Activated CD4-positive, CD25-positive, alpha-beta regulatory T cell treated with anti-CD3 and anti-CD28 coated beads, Interleukin-2, amount 50 U/mL, for 24 hours (primary cell): Measurements from ENCODE around the gene ASB11.
A peak's percentile ranks its signal among the peaks of the same experiment; 100 is the strongest.
"Not testable (repeated sequence)": the region's sequence is repeated elsewhere in the genome, so short reads cannot be mapped to it uniquely, and the experiment has no call there.

Experiments used
- ATAC-seq, 2 donors: fragments of 150-1000 bp; cut with Tn5 transposase; one replicate each; pipeline ENCODE4 v1.10.0; 2021; ENCODE audit warnings: mild to moderate bottlenecking in 1 of 2, moderate library complexity in 1 of 2

Gene ASB11

DNA sequence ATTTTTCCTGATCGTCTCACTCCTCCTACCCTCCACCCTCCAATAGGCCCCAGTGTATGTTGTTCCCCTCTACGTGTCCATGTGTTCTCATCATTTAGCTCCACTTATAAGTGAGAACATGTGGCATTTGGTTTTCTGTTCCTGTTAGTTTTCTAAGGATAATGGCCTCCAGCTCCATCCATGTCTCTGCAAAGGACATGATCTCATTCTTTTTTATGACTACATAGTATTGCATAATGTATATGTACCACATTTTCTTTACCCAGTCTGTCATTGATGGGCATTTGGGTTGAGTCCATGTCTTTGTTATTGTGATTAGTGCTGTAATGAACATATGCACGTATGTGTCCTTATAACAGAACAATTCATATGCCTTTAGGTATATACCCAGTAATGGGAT, 9.5 kb downstream of the ASB11 start:
- not testable (repeated sequence) for ATAC-seq

DNA sequence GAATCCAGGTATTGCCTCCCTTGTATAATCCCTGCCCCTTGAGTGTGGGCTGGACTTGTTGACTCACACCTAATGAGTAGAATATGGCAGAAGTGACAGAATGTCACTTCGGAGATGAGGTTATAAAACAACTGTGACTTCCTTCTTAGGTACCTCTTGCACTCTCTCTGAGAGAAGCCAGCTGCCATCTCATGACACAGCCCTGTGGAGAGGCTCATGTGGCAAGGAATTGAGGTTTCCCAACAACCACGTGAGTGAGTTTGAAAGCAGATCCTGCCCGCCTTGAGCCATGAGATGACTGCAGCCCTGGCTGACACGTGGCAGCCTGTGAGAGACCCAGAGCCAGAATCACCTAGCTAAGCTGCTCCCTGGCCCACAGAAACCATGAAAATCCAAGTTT, 13.5 kb downstream of the ASB11 start:
- peak in 1 of 2 donors; percentile 32 for ATAC-seq

GRCh38 chrX:15299941-15300851, 15.2 kb downstream of the ASB11 start:
- ATAC-seq = no peak

- no peak for ATAC-seq
Observed at GRCh38 chrX:15298780-15299179, 16.7 kb downstream of the ASB11 start.

- no peak for ATAC-seq
Observed at GRCh38 chrX:15298201-15298600, 17.2 kb downstream of the ASB11 start.

DNA sequence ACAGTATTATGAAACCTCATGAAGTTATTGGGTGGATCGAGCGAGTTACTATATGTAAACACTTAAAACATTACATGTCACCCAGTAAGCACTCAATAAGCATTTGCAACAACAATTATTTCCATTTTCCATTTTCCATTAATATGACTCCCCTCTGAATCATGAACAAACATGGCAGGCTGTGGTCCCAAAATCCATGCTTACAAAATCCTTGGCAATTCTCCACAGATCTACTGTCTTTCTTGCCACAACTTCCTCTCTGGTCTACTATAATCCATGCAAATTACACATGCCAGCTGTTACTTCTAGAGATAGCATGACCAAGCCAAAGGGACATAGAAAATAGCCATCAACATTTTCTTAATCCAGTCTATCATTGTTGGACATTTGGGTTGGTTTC, 22.0 kb downstream of the ASB11 start:
- no peak for ATAC-seq

GRCh38 chrX:15292861-15293260, 22.6 kb downstream of the ASB11 start:
- no peak for ATAC-seq

- no peak for ATAC-seq
Observed at GRCh38 chrX:15277604-15278003, 37.8 kb downstream of the ASB11 start.

DNA sequence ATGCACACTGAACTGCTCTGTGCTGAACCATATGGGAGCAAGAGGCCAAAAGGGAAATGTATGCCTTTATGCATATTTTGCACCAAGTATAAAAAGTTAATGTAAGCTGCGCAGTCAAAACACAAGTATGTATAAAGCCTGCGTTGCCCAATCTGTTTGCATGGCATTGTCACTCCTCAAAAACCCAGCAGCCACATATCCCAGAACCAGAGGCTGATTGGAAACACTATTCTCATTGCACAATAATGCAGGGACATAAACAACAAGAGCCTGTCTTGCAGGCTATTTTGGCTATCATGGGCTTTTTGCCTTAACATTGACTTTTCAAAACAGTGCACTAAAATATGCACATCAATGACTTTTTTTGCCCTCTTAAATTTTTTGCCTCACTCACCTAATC, 40.5 kb downstream of the ASB11 start:
- ATAC-seq = no peak

DNA sequence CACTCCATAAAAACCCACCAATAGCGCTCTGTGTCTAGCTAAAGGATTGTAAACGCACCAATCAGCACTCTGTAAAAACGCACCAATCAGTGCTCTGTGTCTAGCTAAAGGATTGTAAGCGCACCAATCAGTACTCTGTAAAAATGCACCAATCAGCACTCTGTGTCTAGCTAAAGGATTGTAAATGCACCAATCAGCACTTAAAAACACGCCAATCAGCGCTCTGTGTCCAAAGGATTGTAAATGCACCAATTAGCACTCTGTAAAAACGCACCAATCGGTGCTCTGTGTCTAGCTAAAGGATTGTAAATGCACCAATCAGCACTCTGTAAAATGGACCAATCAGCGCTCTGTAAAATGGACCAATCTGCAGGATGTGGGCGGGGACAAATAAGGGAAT, 42.2 kb downstream of the ASB11 start:
- ATAC-seq = not testable (repeated sequence)

DNA sequence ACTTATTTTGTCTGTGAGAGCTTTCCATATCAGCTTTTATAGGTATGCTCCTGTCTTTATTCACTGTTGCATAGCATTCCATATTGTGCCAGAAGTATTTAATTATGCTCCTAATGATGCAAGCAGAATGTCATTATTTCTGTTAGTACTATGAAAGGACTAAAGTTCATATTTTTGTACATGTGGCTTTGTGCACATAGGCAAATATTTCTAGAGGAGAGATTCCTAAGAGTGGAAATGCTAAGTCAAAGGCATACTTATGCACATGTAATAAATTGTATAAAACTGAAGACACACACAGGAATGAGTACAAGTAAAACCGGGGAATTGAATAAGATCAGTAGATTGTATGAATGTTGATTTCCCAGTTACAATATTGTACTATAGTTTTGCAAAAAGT, 43.7 kb downstream of the ASB11 start:
- no peak for ATAC-seq

DNA sequence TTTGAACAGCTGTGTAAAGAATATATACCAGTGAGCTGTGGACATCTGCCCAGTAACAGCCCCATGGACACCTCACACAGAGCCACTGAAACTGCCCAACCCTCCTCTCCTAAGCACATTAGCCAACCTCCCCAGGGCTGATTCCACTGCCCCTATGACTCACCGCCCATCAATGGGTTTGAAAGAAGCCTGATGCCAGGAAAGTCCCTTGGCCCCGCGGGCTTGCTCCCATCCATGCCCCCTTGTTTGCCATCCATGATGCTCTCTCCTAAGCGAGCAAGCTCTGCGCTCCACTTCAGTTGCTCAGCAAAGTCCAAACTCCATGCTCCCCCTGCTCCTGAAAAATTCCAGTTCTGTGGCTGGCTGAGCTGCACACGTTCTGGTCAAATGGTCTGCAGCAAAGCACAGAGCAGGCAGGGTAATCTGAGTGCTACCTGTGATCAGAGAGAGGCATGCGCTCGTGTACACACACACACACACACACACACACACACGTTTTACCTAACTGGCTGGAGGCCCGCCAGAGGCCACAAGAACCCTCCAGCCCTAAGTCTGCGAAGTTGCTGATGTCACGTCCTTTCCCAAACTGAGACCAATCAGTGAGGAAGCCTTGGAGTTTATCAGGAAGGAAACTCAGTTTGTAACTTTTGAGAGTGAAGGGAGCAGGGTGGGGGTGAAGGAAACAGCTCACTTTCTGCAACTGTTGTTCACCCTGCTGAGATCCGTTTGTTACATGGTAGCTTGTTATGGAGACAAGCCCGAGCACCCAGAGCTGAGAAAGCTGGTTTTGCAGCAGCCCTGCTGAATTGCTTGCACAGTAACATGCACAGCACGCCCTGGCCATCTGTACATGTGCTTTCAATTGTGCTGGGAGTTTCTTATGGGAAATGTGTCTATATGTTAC, 45.6 kb downstream of the ASB11 start, which contains the start of gene ASB9:
Gene ASB9, minus strand, starts transcription at position 466 of the 904 bp plus-strand sequence. Its CDS starts 209 bp downstream, at position 257.
- ATAC-seq = no peak

DNA sequence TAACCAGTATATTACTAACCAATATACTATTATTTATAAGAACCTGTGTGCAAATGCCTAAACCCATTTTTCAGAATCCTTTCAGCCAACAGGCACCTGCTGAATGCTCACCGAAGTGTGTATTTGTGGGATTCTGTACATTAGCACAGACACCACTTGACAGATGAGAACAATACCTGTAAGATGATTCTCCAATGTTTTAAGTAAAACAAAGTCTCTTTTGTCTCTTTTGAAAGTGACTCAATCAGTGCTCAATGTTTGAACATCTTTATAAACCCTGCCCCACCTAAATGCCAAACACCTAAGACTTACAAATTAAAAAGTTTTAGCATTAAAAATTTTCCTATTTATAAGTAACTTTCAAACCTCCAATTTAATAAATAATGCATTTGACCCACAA, 46.3 kb downstream of the ASB11 start:
- ATAC-seq = no peak

DNA sequence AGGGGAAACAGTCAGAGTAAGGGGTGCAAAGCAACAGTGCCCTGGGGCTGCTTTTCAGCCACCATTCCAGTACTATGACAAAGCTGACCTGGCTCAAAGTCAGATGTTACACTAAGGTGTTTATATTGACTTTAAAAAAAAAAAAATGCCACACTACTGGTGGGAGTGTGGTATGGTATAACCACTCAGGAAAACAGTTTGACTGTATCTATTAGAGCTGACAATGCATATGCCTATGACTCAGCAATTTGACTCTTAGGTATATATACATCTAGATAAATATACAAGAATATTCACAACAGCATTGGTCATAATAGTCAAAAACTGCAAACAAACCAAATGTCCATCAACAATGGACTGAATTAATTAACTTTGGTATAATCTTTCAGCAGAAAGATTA, 60.6 kb downstream of the ASB11 start:
- peak in 1 of 2 donors; percentile 25 for ATAC-seq

GRCh38 chrX:15245896-15246295, 69.5 kb downstream of the ASB11 start:
- ATAC-seq = no peak

DNA sequence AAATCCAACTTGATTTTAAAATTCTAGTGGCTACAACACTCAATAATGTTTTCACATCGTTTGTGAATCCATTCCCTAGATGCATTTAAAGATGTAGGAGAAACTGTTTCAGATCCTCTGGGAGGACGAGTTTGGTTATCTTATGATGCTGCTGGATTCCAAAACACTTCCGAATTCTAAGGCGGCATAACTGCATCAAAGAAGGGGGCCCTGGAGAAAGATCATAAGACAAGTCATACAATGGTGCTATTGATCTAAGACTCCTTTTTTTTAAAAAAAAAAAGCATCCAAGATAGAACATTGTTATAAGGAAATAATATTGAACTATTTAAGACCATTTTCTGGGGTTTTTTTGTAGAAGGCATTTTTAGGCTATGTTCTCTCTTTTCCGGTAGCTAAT, 71.0 kb downstream of the ASB11 start:
- ATAC-seq = no peak

DNA sequence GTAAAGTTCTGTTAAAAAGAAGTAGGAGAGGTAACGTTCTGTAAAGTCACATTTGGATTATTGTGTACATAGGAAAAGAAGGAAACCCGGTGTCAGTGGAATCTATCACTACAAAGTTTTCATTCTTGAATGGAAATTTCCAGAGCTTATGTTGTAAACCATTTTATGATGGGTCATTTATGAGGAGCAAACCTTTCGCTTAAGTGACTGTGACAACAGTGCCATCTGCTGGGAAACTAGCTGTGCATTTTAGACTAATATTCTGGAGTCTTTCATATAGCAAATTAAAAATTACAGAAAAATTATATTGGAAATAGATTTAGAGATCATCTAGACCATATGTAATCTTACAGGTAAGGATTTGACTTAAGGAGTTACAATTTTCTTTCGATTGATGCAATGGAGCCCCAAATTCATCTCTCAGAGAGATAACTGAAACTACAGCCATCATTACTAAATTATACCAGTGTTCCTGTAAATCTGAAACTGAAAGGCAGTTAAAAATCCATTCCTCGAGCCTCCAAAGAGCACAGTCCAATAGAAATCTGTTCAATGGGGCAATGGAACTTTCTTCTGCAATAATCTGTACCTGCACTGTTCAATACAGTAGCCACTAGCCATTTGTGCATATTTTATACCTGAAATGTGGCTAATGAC, 72.4 kb downstream of the ASB11 start:
- ATAC-seq = peak; percentile 22 to 37

DNA sequence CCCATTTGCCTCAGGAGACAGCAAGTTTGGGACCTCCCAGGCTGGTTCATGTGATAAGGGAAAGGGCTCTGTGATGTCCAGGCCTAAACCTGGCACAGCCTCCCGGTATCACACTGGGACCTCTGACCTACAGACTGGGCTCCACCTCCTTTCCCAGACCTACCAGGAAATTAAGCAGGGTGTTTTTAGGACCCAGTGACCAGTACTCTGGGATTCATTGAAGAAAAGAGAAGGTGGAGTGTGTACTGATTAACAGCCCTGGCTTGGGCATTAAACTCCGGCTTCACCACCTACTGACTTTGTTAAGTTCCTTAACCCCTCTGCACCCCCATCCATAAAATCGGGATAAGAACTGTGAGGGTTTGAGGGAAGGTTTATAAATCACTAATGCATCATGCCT, 74.1 kb downstream of the ASB11 start:
- no peak for ATAC-seq

- no peak for ATAC-seq
Observed at GRCh38 chrX:15240414-15240813, 75.0 kb downstream of the ASB11 start.

DNA sequence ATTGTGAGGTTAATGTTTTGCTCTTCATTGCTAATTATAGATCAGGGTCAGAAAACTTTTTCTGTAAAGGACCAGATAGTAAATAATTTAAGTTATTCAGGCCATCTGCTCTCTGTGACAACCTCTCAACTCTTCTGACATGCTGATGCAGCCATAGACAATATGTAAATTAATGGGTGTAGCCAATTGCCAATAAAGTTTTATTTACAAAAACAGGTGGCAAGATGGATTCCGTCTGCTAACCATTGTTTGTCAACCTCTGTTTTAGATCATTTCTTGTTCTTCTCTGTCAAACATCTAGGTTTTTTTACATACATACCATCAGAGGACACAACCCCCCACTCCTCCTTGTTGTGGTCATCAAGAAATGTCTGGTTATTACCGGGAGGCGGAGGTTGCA, 79.3 kb downstream of the ASB11 start:
- no peak for ATAC-seq

- ATAC-seq = no peak
Observed at GRCh38 chrX:15235001-15235400, 80.4 kb downstream of the ASB11 start.

GRCh38 chrX:15233416-15234015, 81.9 kb downstream of the ASB11 start:
- ATAC-seq = peak; percentile 82 to 83
